Spleen (tissue), 11 donors: ENCODE results near the gene DCST1. TPM values are rescaled to one million over a fixed set of nuclear protein-coding genes. Genes with fewer than 3 reads are reported as not detected.

Experiments used
- DNase-seq: peaks from one replicate; pipeline ENCODE4 v3.0.0-alpha.2; 2020
- H3K27ac ChIP-seq, 8 donors: fragments of 200-600 bp; sonication (generic) in 7 of 8; 1 replicate in 4 of 8; 2 replicates in 4 of 8; pipeline versions ENCODE4 v1.5.0 to v1.8.0; 2016 to 2021; ENCODE audit warnings: inconsistent platforms in 4 of 8, mild to moderate bottlenecking in 4 of 8, moderate library complexity in 1 of 8
- H3K27me3 ChIP-seq, 7 donors: fragments of 200-600 bp; sonication (generic) in 6 of 7; replicated peaks in 1 of 7; 1 replicate in 4 of 7; 2 replicates in 3 of 7; pipeline versions ENCODE4 v1.5.0 to v1.8.0; 2016 to 2021; ENCODE audit warnings: inconsistent platforms in 3 of 7, mild to moderate bottlenecking in 1 of 7
- H3K36me3 ChIP-seq, 6 donors: fragments of 200-600 bp; sonication (generic) in 5 of 6; 1 replicate in 4 of 6; 2 replicates in 2 of 6; pipeline versions ENCODE4 v1.5.0 to v1.8.0; 2016 to 2021; ENCODE audit warnings: inconsistent platforms in 2 of 6
- H3K4me1 ChIP-seq, 6 donors: fragments of 200-600 bp; sonication (generic) in 5 of 6; 1 replicate in 3 of 6; 2 replicates in 3 of 6; pipeline versions ENCODE4 v1.5.0 to v1.8.0; 2016 to 2021; ENCODE audit warnings: inconsistent platforms in 3 of 6
- H3K4me3 ChIP-seq, 8 donors: fragments of 200-600 bp; sonication (generic) in 7 of 8; 1 replicate in 4 of 8; 2 replicates in 4 of 8; pipeline versions ENCODE4 v1.5.0 to v1.8.0; 2016 to 2021; ENCODE audit warnings: inconsistent platforms in 4 of 8, mild to moderate bottlenecking in 4 of 8, moderate library complexity in 2 of 8
- H3K9me3 ChIP-seq, 8 donors: fragments of 200-600 bp; sonication (generic) in 7 of 8; 1 replicate in 4 of 8; 2 replicates in 4 of 8; pipeline versions ENCODE4 v1.5.0 to v1.8.0; 2016 to 2021; ENCODE audit warnings: inconsistent platforms in 4 of 8
- POLR2A ChIP-seq, 3 donors: fragments of 450-650 bp; IDR thresholded peaks; one replicate each; pipeline ENCODE4 v1.5.1; 2017; ENCODE audit warnings: antibody characterized with exemption in 3 of 3, mild to moderate bottlenecking in 1 of 3
- POLR2AphosphoS5 ChIP-seq, 3 donors: sonication (generic); formaldehyde crosslinking; IDR thresholded peaks; one replicate each; pipeline ENCODE4 v1.5.1; 2017; ENCODE audit warnings: antibody characterized with exemption in 3 of 3
- WGBS, 5 donors: extraction: QIAGEN DNeasy Blood & Tissue Kit in 3 of 5; methylation state at CpG; one replicate each; pipeline versions ENCODE4 v1.1.5 to v1.1.7; 2013 to 2018; 5-methylcytosine and 5-hydroxymethylcytosine counted together
- intact Hi-C: fragments of 100-400 bp; cut with DNase I; formaldehyde crosslinking; loops from one replicate; pipeline ENCODE4 v1.15.0; 2023; ENCODE audit warnings: low total_unique reads
- polyA plus RNA-seq, 3 donors: library from polyadenylated mRNA; stranded (reverse); fragments of 200-250 nt; gene quantifications; one replicate each; pipeline ENCODE4 v1.2.1, GENCODE V29; 2013
- total RNA-seq, 7 donors: library from RNA; depleted of rRNA in 3 of 7; stranded (reverse); fragments of >200 nt in 3 of 7; fragmentation: NEBNext Ultra II Directional in 4 of 7; extraction: Animal tissue kit (Norgen Biotek cat#: 25700) in 4 of 7; gene quantifications; one replicate each; pipeline versions ENCODE4 v1.1.0 to v1.2.1, GENCODE V29; 2016 to 2021
- TF ChIP-seq, protein P1 (sequence below), 11 experiments: fragments of 200-600 bp in 7 of 11; fragments of 450-650 bp in 4 of 11; sonication (generic) in 4 of 11; IDR thresholded peaks in 8 of 11; conservative IDR thresholded peaks in 3 of 11; 1 replicate in 7 of 11; 2 replicates in 4 of 11; pipeline versions ENCODE4 v1.4.0 to v1.8.0; 2016 to 2021; ENCODE audit warnings: antibody characterized with exemption in 11 of 11, inconsistent platforms in 4 of 11, mild to moderate bottlenecking in 1 of 11
- donor health status: healthy with polysubstance abuse.
- donor health status: DM: no; HTN: no; CAD: no; lungs with moderate emphysema.
- donor health status: DM: no; HTN: no; CAD: no.
- donor health status: Bipolar disorder and iron deficiency.
- donor health status: healthy.
- donor health status: DM: no; HTN: no; CAD: no.
- donor health status: DM: yes; HTN: yes; CAD: no.

DCST1 gene
- total and polyA plus RNA-seq, 10 donors, result not detected

DNA sequence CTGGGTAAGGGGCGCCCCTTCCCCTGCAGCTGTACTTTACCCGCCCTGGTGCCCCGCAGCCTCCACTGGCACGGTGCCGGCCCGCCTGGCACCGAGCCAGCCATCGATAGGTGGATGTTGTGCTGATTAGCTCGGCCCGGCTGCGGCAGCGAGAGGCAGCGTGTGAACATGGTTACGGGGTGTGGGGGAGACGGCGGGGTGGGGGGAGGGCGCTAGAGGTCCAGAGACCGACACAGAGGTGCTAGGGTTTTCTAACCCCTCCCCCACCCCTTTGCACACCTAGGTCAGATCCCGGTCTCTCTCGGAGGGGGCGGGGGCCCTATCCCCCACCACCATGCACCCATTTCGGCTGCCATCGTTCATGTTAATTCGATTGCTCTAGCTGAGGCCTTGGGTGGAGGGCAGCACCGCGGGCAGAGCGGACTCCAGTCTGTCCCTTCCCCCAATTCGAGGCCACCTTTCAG lies 36.6 kb downstream of the DCST1 start:
- H3K4me3 ChIP-seq, result peak overlapping the region in 4 of 8 donors; percentile 29 to 68 (median 37)
- no peak for TF ChIP-seq POLR2AphosphoS5 (IDR thresholded peaks at IDR 0.05)
- TF ChIP-seq POLR2A (IDR thresholded peaks at IDR 0.05), result no peak
- TF ChIP-seq, protein P1, sequence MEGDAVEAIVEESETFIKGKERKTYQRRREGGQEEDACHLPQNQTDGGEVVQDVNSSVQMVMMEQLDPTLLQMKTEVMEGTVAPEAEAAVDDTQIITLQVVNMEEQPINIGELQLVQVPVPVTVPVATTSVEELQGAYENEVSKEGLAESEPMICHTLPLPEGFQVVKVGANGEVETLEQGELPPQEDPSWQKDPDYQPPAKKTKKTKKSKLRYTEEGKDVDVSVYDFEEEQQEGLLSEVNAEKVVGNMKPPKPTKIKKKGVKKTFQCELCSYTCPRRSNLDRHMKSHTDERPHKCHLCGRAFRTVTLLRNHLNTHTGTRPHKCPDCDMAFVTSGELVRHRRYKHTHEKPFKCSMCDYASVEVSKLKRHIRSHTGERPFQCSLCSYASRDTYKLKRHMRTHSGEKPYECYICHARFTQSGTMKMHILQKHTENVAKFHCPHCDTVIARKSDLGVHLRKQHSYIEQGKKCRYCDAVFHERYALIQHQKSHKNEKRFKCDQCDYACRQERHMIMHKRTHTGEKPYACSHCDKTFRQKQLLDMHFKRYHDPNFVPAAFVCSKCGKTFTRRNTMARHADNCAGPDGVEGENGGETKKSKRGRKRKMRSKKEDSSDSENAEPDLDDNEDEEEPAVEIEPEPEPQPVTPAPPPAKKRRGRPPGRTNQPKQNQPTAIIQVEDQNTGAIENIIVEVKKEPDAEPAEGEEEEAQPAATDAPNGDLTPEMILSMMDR (IDR thresholded peaks at IDR 0.05 in 8 of 11, conservative IDR thresholded peaks at IDR 0.05 in 3 of 11), result no peak
- H3K36me3 ChIP-seq, result peaks cover 0 to 32% (median 5%) of the 10 kb centered on the region in 6 donors
- no peak for DNase-seq
- intact Hi-C loops, result no loop called here
- WGBS, 5 donors, result 46 to 62% (median 60%) methylated on average over 18 to 28 of the region's 28 CpGs
- H3K27ac ChIP-seq, result peak overlapping the region in 1 of 8 donors; percentile 51
- no peaks in the 10 kb centered on the region for H3K9me3 ChIP-seq
- H3K4me1 ChIP-seq, result peaks cover 14 to 42% (median 23%) of the 10 kb centered on the region in 6 donors
- no peaks in the 10 kb centered on the region for H3K27me3 ChIP-seq

DNA sequence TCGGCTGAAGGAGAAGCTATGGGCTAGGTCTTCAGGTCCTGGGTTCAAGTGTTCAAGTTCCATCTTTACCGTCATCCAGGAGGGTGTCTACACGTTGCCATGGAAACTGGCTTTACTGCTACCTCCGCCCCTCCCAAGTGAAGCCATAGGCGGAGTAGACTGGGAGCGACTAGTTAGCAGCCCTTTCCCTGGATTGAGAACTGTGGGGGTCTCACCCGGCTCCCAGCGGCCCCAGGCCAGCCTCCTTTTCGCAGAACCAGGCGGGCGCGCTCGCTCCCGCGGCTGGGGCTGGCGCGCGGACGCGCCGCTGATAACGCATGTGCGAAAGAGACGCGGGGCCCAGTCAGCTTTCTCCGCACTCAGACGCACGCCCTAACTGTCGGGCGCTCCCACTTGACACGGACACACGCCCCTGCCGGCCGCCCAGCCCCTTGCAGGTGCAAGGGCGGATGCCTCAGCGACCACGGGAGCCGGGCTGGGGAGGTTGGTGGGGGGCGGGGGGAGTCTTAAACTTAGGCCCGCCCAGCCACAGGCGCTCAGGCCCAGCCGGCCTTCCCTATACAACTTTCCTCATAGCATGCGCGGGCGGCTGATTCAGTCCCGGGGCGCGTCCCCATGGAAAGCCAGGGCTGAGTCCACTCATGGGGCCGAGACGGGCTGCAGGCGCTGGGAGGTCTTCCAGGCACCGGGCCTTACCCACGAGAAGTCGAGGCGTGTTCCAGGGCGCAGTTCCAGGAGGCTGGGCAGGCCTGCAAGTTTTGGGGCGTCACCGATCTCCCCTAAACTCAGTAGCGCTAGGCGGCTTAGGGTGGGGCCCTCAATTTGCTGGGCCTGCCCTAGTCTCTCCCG lies 37.3 kb downstream of the DCST1 start:
- TF ChIP-seq POLR2A (IDR thresholded peaks at IDR 0.05) (no peak), POLR2AphosphoS5 (IDR thresholded peaks at IDR 0.05) (peak; percentile 47 to 80 (median 68))
- TF ChIP-seq, protein P1 (IDR thresholded peaks at IDR 0.05 in 8 of 11, conservative IDR thresholded peaks at IDR 0.05 in 3 of 11), result peak in 10 of 11 experiments; percentile 32 to 82 (median 60)
- 5 to 10% (median 7%) methylated on average over 32 to 61 of the region's 61 CpGs for WGBS, 5 donors
- peak; percentile 93 for DNase-seq
- Histone ChIP-seq H3K4me3 (peak overlapping the region; percentile 25 to 68 (median 36)), H3K27me3 (no peaks in the 10 kb centered on the region), H3K4me1 (peaks cover 14 to 40% (median 23%) of the 10 kb centered on the region in 6 donors), H3K36me3 (peaks cover 0 to 32% (median 5%) of the 10 kb centered on the region in 6 donors), H3K27ac (peak overlapping the region in 7 of 8 donors; percentile 13 to 57 (median 44)), H3K9me3 (no peaks in the 10 kb centered on the region)
- intact Hi-C loops, result no loop called here

GRCh38 chr1:155071701-155072100 lies 38.1 kb downstream of the DCST1 start:
- Histone ChIP-seq H3K4me1 (peaks cover 14 to 35% (median 23%) of the 10 kb centered on the region in 6 donors), H3K4me3 (no peak overlapping the region), H3K27ac (peak overlapping the region in 2 of 8 donors; percentile 51 to 57), H3K36me3 (peaks cover 0 to 28% (median 5%) of the 10 kb centered on the region in 6 donors), H3K9me3 (no peaks in the 10 kb centered on the region), H3K27me3 (no peaks in the 10 kb centered on the region)
- TF ChIP-seq POLR2A (IDR thresholded peaks at IDR 0.05) (no peak), POLR2AphosphoS5 (IDR thresholded peaks at IDR 0.05) (no peak)
- TF ChIP-seq, protein P1 (IDR thresholded peaks at IDR 0.05 in 8 of 11, conservative IDR thresholded peaks at IDR 0.05 in 3 of 11), result no peak
- peak; percentile 72 for DNase-seq
- 68 to 75% (median 69%) methylated on average over 14 of the region's 14 CpGs for WGBS, 5 donors
- intact Hi-C loops, result no loop called here
